Measurements from ENCODE around the gene LMAN1. TPM values are rescaled to one million over a fixed set of nuclear protein-coding genes. Genes with fewer than 3 reads are reported as not detected.

The LMAN1 gene
- total and polyA plus RNA-seq, 4 donors: 77.2 to 265 (median 98.6) TPM

GRCh38 chr18:59383851-59384250 lies 24.8 kb upstream of the LMAN1 start:
- peaks cover 0 to 4% (median 0%) of the 10 kb centered on the region in 4 donors for H3K27me3 ChIP-seq (ENCODE audit: control insufficient read depth in 4 of 4, insufficient read depth in 4 of 4, low read length in 3 of 4)
- no peaks in the 10 kb centered on the region for H3K36me3 ChIP-seq (ENCODE audit: control insufficient read depth in 4 of 4, insufficient read depth in 3 of 4, low read depth in 1 of 4, low read length in 3 of 4)
- H3K27ac ChIP-seq (ENCODE audit: low read depth in 1 of 2, low read length in 2 of 2): no peak overlapping the region
- no peak overlapping the region for H3K4me3 ChIP-seq (ENCODE audit: low read depth in 1 of 3, low read length in 3 of 3)
- 49% methylated on average over 6 of the region's 6 CpGs for WGBS
- no peak for TF ChIP-seq YY1 (IDR thresholded peaks at IDR 0.05)
- TF ChIP-seq RAD21 (IDR thresholded peaks at IDR 0.05): no peak
- TF ChIP-seq JUND (IDR thresholded peaks at IDR 0.05): no peak
- TF ChIP-seq, protein P1, sequence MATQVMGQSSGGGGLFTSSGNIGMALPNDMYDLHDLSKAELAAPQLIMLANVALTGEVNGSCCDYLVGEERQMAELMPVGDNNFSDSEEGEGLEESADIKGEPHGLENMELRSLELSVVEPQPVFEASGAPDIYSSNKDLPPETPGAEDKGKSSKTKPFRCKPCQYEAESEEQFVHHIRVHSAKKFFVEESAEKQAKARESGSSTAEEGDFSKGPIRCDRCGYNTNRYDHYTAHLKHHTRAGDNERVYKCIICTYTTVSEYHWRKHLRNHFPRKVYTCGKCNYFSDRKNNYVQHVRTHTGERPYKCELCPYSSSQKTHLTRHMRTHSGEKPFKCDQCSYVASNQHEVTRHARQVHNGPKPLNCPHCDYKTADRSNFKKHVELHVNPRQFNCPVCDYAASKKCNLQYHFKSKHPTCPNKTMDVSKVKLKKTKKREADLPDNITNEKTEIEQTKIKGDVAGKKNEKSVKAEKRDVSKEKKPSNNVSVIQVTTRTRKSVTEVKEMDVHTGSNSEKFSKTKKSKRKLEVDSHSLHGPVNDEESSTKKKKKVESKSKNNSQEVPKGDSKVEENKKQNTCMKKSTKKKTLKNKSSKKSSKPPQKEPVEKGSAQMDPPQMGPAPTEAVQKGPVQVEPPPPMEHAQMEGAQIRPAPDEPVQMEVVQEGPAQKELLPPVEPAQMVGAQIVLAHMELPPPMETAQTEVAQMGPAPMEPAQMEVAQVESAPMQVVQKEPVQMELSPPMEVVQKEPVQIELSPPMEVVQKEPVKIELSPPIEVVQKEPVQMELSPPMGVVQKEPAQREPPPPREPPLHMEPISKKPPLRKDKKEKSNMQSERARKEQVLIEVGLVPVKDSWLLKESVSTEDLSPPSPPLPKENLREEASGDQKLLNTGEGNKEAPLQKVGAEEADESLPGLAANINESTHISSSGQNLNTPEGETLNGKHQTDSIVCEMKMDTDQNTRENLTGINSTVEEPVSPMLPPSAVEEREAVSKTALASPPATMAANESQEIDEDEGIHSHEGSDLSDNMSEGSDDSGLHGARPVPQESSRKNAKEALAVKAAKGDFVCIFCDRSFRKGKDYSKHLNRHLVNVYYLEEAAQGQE (IDR thresholded peaks at IDR 0.05): no peak
- no peak for TF ChIP-seq NR2F2 (IDR thresholded peaks at IDR 0.05)
- TF ChIP-seq FOXA2 (IDR thresholded peaks at IDR 0.05): no peak
- TF ChIP-seq RXRA (IDR thresholded peaks at IDR 0.05): no peak
- TF ChIP-seq FOXA1 (IDR thresholded peaks at IDR 0.05): no peak
- TF ChIP-seq, protein P2, sequence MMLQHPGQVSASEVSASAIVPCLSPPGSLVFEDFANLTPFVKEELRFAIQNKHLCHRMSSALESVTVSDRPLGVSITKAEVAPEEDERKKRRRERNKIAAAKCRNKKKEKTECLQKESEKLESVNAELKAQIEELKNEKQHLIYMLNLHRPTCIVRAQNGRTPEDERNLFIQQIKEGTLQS (IDR thresholded peaks at IDR 0.05): no peak
- no peak for TF ChIP-seq TAF1 (conservative IDR thresholded peaks at IDR 0.05)
- TF ChIP-seq, protein P3, sequence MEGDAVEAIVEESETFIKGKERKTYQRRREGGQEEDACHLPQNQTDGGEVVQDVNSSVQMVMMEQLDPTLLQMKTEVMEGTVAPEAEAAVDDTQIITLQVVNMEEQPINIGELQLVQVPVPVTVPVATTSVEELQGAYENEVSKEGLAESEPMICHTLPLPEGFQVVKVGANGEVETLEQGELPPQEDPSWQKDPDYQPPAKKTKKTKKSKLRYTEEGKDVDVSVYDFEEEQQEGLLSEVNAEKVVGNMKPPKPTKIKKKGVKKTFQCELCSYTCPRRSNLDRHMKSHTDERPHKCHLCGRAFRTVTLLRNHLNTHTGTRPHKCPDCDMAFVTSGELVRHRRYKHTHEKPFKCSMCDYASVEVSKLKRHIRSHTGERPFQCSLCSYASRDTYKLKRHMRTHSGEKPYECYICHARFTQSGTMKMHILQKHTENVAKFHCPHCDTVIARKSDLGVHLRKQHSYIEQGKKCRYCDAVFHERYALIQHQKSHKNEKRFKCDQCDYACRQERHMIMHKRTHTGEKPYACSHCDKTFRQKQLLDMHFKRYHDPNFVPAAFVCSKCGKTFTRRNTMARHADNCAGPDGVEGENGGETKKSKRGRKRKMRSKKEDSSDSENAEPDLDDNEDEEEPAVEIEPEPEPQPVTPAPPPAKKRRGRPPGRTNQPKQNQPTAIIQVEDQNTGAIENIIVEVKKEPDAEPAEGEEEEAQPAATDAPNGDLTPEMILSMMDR (IDR thresholded peaks at IDR 0.05; ENCODE audit: low read depth, low read length, missing input control): no peak
- no peak for TF ChIP-seq EGR1 (IDR thresholded peaks at IDR 0.05; ENCODE audit: low read depth in 2 of 2)
- TF ChIP-seq HNF4G (IDR thresholded peaks at IDR 0.05): no peak
- TF ChIP-seq, protein P4, sequence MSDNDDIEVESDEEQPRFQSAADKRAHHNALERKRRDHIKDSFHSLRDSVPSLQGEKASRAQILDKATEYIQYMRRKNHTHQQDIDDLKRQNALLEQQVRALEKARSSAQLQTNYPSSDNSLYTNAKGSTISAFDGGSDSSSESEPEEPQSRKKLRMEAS (IDR thresholded peaks at IDR 0.05): no peak
- H3K4me1 ChIP-seq (ENCODE audit: control insufficient read depth in 4 of 4, insufficient read depth in 4 of 4, low read length in 3 of 4): no peaks in the 10 kb centered on the region
- no peaks in the 10 kb centered on the region for H3K9me3 ChIP-seq (ENCODE audit: control insufficient read depth in 4 of 4, low read length in 3 of 4)
- H3K9ac ChIP-seq (ENCODE audit: low read depth in 1 of 2, low read length in 2 of 2): no peak overlapping the region
- no peak for DNase-seq (ENCODE audit: low spot score)

DNA sequence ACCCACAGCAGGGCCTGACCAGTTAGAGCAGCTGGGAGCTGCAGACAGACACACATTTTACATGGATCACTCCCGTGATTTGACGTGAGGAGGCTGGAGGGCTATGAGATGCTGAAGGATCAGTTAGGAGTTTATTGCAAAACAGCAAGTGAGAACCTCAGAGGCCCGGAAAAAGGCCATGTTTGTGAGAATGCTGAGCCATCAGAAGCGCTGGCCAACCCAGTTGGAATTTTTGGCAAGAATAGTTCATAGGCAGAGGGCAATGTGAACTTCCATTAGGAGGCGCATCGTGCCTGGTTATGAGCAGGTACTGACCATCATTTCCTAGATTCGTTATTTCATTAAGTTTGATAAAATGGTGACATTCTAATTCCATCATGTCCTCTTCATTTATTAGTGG lies 23.3 kb upstream of the LMAN1 start:
- Histone ChIP-seq H3K9me3 (ENCODE audit: control insufficient read depth in 4 of 4, low read length in 3 of 4) (no peaks in the 10 kb centered on the region), H3K9ac (ENCODE audit: low read depth in 1 of 2, low read length in 2 of 2) (no peak overlapping the region), H3K36me3 (ENCODE audit: control insufficient read depth in 4 of 4, insufficient read depth in 3 of 4, low read depth in 1 of 4, low read length in 3 of 4) (no peaks in the 10 kb centered on the region), H3K4me3 (ENCODE audit: low read depth in 1 of 3, low read length in 3 of 3) (no peak overlapping the region), H3K27me3 (ENCODE audit: control insufficient read depth in 4 of 4, insufficient read depth in 4 of 4, low read length in 3 of 4) (peaks cover 0 to 4% (median 0%) of the 10 kb centered on the region in 4 donors), H3K27ac (ENCODE audit: low read depth in 1 of 2, low read length in 2 of 2) (no peak overlapping the region), H3K4me1 (ENCODE audit: control insufficient read depth in 4 of 4, insufficient read depth in 4 of 4, low read length in 3 of 4) (no peaks in the 10 kb centered on the region)
- TF ChIP-seq, protein P2 (IDR thresholded peaks at IDR 0.05): no peak
- TF ChIP-seq HNF4G (IDR thresholded peaks at IDR 0.05): no peak
- WGBS: 81% methylated on average over 7 of the region's 7 CpGs
- no peak for DNase-seq (ENCODE audit: low spot score)
